Urinary bladder (tissue), 4 donors: Measurements from ENCODE around the gene OR2M5. TPM values are rescaled to one million over a fixed set of nuclear protein-coding genes. Genes with fewer than 3 reads are reported as not detected.

ENCODE experiments used
- DNase-seq: peaks from one replicate; pipeline ENCODE4 v3.0.0-alpha.2; 2015; ENCODE audit errors: extremely low spot score
- H3K27ac ChIP-seq: one replicate; pipeline ENCODE4 v1.5.1; 2013; ENCODE audit warnings: low read depth, mild to moderate bottlenecking, moderate library complexity
- H3K36me3 ChIP-seq: one replicate; pipeline ENCODE4 v1.6.1; 2013; ENCODE audit warnings: mild to moderate bottlenecking, moderate library complexity; ENCODE audit not compliant: insufficient read depth
- H3K4me1 ChIP-seq: one replicate; pipeline ENCODE4 v1.6.1; 2013; ENCODE audit warnings: mild to moderate bottlenecking, moderate library complexity; ENCODE audit not compliant: insufficient read depth
- H3K4me3 ChIP-seq: one replicate; pipeline ENCODE4 v1.5.1; 2013; ENCODE audit warnings: low read depth, low read length
- WGBS: extraction: QIAGEN DNeasy Blood & Tissue Kit; methylation state at CpG from one replicate; pipeline ENCODE4 v1.1.7; 2013; 5-methylcytosine and 5-hydroxymethylcytosine counted together
- polyA plus RNA-seq: library from polyadenylated mRNA; stranded (reverse); fragments of 200-250 nt; gene quantifications from one replicate; pipeline ENCODE4 v1.2.3, GENCODE V29; 2013
- total RNA-seq: library from RNA; depleted of rRNA; stranded (reverse); fragments of >200 nt; gene quantifications from one replicate; pipeline ENCODE4 v1.2.3, GENCODE V29; 2014
- donor health status: healthy with polysubstance abuse.
- donor health status: healthy.

The OR2M5 gene
- not detected for total RNA-seq
- not detected for polyA plus RNA-seq

GRCh38 chr1:248144513-248145198 lies at the start of gene OR2M5:
Gene OR2M5, plus strand, starts transcription at chr1:248145148. Its CDS starts 0 bp downstream, at chr1:248145148.
- Histone ChIP-seq H3K4me3 (no peak within 1 kb of the TSS), H3K4me1 (no peaks in the 10 kb centered on the region), H3K27ac (no peak within 1 kb of the TSS), H3K36me3 (no peaks in the 10 kb centered on the region)
- WGBS, result 81% methylated on average over 3 of the region's 3 CpGs
- DNase-seq, result no peak

- no peak overlapping the region for H3K27ac ChIP-seq
- WGBS, result 77% methylated on average over 1 of the region's 1 CpG
- no peak overlapping the region for H3K4me3 ChIP-seq
- H3K4me1 ChIP-seq, result no peaks in the 10 kb centered on the region
- H3K36me3 ChIP-seq, result no peaks in the 10 kb centered on the region
- no peak for DNase-seq
These were observed 46.4 kb upstream of the OR2M5 start for GRCh38 chr1:248098529-248098928.

- H3K4me1 ChIP-seq, result no peaks in the 10 kb centered on the region
- H3K36me3 ChIP-seq, result no peaks in the 10 kb centered on the region
- no peak overlapping the region for H3K4me3 ChIP-seq
- DNase-seq, result no peak
- H3K27ac ChIP-seq, result no peak overlapping the region
These were observed 42.1 kb upstream of the OR2M5 start for GRCh38 chr1:248102847-248103246.

- Histone ChIP-seq H3K27ac (no peak overlapping the region), H3K36me3 (no peaks in the 10 kb centered on the region), H3K4me3 (no peak overlapping the region), H3K4me1 (no peaks in the 10 kb centered on the region)
- WGBS, result 75% methylated on average over 5 of the region's 5 CpGs
- no peak for DNase-seq
These were observed 33.8 kb upstream of the OR2M5 start for GRCh38 chr1:248111157-248111556.

- WGBS, result 65% methylated on average over 7 of the region's 7 CpGs
- no peak overlapping the region for H3K4me3 ChIP-seq
- no peak for DNase-seq
- no peaks in the 10 kb centered on the region for H3K36me3 ChIP-seq
- no peak overlapping the region for H3K27ac ChIP-seq
- H3K4me1 ChIP-seq, result no peaks in the 10 kb centered on the region
These were observed 30.1 kb upstream of the OR2M5 start for GRCh38 chr1:248114890-248115289.

GRCh38 chr1:248127653-248128052 lies 17.3 kb upstream of the OR2M5 start:
- no peaks in the 10 kb centered on the region for H3K4me1 ChIP-seq
- H3K36me3 ChIP-seq, result no peaks in the 10 kb centered on the region
- DNase-seq, result no peak
- no peak overlapping the region for H3K27ac ChIP-seq
- no peak overlapping the region for H3K4me3 ChIP-seq
- 79% methylated on average over 5 of the region's 5 CpGs for WGBS

- no peak overlapping the region for H3K4me3 ChIP-seq
- WGBS, result 78% methylated on average over 21 of the region's 21 CpGs
- H3K4me1 ChIP-seq, result no peaks in the 10 kb centered on the region
- no peak overlapping the region for H3K27ac ChIP-seq
- H3K36me3 ChIP-seq, result no peaks in the 10 kb centered on the region
- no peak for DNase-seq
These were observed 8.1 kb upstream of the OR2M5 start for GRCh38 chr1:248136811-248137210.

GRCh38 chr1:248140846-248141245 lies 4.1 kb upstream of the OR2M5 start:
- WGBS, result 76% methylated on average over 1 of the region's 1 CpG
- no peak overlapping the region for H3K27ac ChIP-seq
- no peak overlapping the region for H3K4me3 ChIP-seq
- DNase-seq, result no peak
- no peaks in the 10 kb centered on the region for H3K4me1 ChIP-seq
- H3K36me3 ChIP-seq, result no peaks in the 10 kb centered on the region

GRCh38 chr1:248143311-248143710 lies 1.6 kb upstream of the OR2M5 start:
- no peak overlapping the region for H3K27ac ChIP-seq
- H3K36me3 ChIP-seq, result no peaks in the 10 kb centered on the region
- 38% methylated on average over 1 of the region's 1 CpG for WGBS
- no peak overlapping the region for H3K4me3 ChIP-seq
- no peaks in the 10 kb centered on the region for H3K4me1 ChIP-seq
- DNase-seq, result no peak

- H3K27ac ChIP-seq, result no peak overlapping the region
- no peak overlapping the region for H3K4me3 ChIP-seq
- no peaks in the 10 kb centered on the region for H3K4me1 ChIP-seq
- no peaks in the 10 kb centered on the region for H3K36me3 ChIP-seq
- no peak for DNase-seq
- 85% methylated on average over 6 of the region's 6 CpGs for WGBS
These were observed 7.3 kb downstream of the OR2M5 start for GRCh38 chr1:248152056-248152827.

- no peaks in the 10 kb centered on the region for H3K4me1 ChIP-seq
- H3K27ac ChIP-seq, result no peak overlapping the region
- 33% methylated on average over 1 of the region's 1 CpG for WGBS
- no peak overlapping the region for H3K4me3 ChIP-seq
- no peak for DNase-seq
- H3K36me3 ChIP-seq, result no peaks in the 10 kb centered on the region
These were observed 11.0 kb downstream of the OR2M5 start for GRCh38 chr1:248155927-248156326.

GRCh38 chr1:248158758-248159157 lies 13.8 kb downstream of the OR2M5 start:
- no peaks in the 10 kb centered on the region for H3K36me3 ChIP-seq
- no peak overlapping the region for H3K27ac ChIP-seq
- H3K4me1 ChIP-seq, result no peaks in the 10 kb centered on the region
- DNase-seq, result no peak
- 91% methylated on average over 4 of the region's 4 CpGs for WGBS
- H3K4me3 ChIP-seq, result no peak overlapping the region

GRCh38 chr1:248164031-248164430 lies 19.1 kb downstream of the OR2M5 start:
- H3K27ac ChIP-seq, result no peak overlapping the region
- no peaks in the 10 kb centered on the region for H3K4me1 ChIP-seq
- WGBS, result 83% methylated on average over 12 of the region's 12 CpGs
- no peak for DNase-seq
- H3K4me3 ChIP-seq, result no peak overlapping the region
- no peaks in the 10 kb centered on the region for H3K36me3 ChIP-seq

- no peak for DNase-seq
- Histone ChIP-seq H3K4me1 (no peaks in the 10 kb centered on the region), H3K27ac (no peak overlapping the region), H3K36me3 (no peaks in the 10 kb centered on the region), H3K4me3 (no peak overlapping the region)
- WGBS, result 92% methylated on average over 14 of the region's 14 CpGs
These were observed 20.2 kb downstream of the OR2M5 start for GRCh38 chr1:248165186-248165585.
